CD4-positive, alpha-beta T cell treated with Interleukin-17A for 4 hours (primary cell): ENCODE data around the gene WDR18.
"Not testable (repeated sequence)": the region's sequence is repeated elsewhere in the genome, so short reads cannot be mapped to it uniquely, and the experiment has no call there.

Experiments
- DNase-seq: peaks from one replicate; pipeline ENCODE4 v3.0.0-alpha.2; 2020; ENCODE audit warnings: mixed read lengths

Gene WDR18

DNA sequence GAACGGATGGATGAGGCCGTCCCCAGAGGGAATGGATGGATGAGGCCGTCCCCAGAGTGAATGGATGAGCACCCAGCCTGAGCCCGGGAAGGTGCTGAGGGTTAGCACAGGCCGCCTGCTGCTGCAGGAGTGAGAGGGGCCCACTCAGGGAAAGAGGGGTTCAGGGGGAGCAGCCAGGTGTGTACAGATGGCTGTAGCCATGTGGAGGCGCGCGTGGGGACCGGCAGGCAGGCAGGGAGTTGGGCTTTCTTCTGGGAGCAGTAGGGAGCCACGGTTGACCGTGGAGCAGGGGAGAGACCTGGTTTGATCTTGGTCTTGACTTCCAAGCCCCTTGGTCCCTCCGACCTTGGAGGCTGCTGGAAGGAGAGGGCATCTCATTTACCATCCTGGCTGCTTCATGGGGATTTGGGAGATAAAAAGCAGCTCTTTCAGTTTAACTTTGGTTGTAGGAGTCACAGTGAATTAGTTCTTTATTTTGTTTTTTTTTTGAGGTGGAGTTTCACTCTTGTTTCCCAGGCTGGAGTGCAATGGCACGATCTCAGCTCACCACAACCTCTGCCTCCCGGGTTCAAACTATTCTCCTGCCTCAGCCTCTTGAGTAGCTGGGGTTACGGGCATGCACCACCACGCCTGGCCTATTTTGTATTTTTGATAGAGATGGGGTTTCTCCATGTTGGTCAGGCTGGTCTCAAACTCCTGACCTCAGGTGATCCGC lies 33.6 kb upstream of the WDR18 start:
- DNase-seq = no peak

DNA sequence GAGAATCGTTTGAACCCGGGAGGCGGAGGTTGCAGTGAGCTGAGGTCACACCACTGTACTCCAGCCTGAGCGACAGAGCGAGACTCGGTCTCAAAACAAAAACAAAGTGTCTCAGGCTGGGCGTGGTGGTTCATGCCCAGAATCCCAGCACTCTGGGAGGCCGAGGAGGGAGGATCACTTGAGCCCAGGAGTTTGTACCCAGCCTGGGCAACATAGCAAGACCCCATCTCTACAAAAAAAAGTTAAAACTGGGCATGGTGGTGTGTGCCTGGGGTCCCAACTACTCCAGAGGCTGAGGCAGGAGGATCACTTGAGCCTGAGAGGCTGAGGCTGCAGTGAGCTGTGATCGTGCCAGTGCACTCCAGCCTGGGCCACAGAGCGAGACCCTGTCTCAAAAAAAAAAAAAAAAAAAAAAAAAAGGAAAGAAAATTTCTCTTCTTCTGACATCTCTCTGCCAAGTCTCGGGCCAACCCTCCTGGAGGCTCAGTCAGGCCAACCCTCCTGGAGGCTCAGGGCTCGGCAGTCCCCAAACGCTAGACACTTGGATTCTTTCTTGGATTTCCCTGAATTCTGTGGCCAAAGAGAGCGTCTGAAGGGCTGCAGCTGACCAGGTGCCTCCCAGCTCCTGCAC lies 32.0 kb upstream of the WDR18 start:
- DNase-seq = no peak

DNA sequence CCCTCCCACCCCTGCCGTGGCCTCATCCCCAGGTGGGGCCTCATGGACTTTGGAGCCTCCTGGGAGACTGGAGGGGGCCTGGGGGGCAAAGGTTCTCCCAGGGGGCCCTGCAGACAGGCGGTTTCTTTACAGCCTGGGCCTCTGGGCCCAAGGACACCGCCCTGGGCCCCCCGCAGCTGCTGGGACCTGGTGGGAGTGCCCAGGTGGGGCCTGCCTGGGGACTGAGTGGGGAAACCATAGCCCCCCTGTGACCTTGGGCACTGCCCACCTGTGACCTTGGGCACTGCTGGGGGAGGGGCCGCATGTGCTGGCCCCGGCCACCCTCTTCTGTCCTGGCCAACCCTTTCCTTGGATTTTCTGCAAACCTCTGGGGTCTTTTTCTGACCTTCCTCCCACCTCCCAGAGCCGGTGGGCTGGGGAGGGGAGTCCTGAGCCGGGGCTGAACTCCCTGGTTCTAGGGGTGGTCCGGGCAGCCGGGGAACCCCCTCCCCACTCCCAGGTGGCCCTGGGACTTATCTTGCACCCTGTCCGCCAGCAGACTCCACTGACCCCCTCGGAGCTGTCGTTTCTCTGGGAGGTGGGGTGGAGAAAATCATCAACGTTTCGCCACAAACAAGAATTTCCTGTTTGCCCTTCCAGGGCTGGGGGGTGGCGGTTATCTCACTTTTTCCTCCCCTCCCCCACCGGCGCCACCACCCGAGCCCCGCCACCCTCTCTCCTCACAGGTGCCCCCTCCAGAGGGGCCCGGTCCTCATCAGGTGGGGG lies 31.3 kb upstream of the WDR18 start:
- DNase-seq = peak; percentile 43

DNA sequence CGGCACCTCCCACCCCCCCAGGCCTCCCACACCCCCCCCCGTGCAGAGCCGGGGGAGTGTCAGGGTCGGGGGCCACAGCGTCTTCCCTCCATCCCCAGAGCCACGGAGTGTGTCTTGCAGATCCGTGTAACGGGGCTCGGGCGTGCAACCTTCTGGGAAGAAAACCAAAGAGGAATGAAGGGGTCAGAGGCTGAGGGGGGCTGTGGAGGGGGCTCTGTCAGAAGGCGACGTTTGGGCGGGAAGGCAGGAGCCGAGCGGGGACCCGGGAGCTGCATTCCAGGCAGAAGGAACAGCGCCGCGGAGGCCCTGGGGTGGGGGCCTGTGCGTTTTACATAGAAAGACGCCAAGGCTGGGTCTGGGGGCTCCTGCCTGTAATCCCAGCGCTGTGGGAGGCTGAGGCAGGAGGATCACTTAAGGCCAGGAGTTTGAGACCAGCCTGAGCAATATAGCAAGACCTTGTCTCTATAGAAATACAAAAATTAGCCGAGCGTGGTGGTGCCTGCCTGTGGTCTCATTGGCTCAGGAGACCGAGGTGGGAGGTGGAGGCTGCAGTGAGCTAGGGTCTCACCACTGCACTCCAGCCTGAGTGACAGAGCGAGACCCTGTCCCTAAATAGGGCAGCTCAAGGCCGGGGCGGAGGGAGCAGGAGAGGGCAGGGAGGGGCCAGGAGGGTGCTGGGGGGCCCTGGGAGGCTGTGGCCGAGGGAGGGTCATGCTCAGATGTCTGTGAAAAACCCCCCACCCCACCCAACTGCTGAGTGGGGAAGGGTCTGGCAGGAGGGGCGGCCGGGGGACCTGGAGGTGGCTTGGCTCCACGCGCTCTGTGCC lies 30.5 kb upstream of the WDR18 start:
- no peak for DNase-seq

DNA sequence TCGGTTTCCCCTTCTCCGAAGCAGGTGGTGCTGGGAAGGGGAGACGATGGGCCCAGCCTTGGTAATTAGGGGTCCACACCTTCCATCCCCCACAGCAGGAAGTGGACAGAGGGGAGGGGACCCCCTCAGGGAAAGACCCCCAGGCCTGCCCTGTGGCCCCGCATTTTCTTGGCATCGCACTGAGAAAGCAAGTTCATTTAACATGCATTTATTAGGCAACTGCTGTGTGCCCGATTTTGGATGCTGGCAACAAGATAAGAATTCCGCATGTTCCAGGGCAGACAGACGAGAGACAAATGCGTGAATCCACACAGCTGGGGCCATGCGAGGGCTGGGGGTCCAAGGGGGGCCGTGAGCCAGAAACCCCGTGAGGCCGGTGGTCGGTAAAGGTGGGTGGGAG lies 29.9 kb upstream of the WDR18 start:
- DNase-seq = no peak

DNA sequence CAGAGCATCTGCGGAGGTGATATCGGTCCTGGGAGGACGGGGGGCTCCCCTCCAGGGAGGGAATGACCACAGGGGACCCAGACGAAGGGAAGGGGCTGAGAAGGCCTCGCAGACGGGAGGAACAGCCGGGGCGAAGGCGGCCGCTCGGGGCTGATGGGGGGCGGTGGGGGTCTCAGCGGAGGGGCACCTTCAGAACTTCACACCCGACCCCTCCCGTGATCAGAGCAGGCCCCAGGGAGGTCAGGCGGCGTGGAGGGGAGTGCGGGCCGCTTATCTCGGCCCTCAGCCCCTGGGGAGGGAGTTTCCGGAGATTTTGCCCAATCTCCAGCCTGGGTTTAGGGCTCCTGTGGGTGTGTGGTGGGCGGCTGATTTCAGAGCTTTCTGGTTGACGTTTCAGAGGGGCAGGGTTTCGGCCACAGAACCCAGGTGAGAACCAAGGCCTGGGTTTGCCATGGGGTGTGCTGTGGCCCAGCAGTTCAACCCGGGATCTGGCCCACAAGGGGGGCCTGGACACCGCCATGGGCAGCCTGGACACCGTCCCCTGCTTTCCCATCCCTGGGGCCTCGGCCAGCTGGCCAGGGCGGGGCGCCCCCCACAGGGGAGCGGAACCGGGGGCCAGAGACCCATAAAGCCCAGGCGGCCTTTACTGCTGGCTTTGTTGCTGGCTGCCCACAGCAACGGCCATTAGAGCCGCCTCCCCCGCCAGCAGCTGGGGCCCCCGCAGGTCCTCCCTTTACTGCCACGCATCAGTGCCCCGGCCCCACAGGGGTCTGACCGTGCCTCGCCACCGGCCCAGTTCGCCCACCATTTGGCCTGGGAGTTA lies 29.3 kb upstream of the WDR18 start:
- no peak for DNase-seq

DNA sequence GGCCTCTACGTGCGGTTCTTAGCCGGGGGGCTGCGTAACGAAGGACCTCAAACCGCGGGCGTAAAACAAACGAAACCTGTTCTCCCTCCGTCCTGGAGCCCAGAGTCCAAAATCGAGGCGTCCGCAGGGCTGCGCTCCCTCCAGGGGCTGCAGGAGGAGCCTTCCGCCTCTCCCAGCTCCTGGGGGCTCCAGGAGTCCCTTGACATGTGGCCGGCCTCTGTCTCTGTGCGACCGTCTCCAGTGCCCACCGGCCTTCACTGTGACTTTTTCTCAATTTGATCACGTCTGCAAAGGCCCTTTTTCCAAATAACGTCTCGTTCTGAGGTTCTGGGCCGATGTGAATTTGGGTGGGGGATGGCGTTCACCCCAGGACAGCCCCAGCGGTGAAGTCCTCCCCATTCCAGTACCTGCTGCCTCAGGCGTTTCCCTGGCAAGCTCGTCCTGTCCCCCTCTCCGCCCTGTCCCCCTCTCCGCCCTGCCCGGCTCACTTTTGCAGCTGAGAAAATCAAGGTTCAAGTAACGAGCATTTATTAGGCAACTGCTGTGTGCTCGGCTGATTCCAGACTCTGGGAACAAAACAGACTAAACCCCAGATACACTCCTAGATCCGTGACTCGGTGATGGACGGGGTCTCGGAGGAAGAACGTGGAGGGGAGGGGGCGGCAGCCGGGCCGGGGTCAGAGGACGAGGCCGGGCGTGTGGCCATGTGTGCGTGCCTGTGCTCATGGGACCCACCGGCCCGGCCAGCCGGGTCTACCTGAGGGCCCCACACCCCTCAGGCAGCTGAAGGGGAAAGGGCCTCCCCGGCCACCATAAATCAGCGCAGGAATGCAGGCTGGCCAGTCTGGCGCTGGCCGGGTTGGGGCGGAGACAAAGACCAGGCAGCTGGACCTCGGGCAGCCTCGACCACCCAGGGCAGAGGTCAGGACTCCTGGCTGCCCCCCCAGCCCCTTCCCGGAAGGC lies 28.1 kb upstream of the WDR18 start:
- DNase-seq = no peak

DNA sequence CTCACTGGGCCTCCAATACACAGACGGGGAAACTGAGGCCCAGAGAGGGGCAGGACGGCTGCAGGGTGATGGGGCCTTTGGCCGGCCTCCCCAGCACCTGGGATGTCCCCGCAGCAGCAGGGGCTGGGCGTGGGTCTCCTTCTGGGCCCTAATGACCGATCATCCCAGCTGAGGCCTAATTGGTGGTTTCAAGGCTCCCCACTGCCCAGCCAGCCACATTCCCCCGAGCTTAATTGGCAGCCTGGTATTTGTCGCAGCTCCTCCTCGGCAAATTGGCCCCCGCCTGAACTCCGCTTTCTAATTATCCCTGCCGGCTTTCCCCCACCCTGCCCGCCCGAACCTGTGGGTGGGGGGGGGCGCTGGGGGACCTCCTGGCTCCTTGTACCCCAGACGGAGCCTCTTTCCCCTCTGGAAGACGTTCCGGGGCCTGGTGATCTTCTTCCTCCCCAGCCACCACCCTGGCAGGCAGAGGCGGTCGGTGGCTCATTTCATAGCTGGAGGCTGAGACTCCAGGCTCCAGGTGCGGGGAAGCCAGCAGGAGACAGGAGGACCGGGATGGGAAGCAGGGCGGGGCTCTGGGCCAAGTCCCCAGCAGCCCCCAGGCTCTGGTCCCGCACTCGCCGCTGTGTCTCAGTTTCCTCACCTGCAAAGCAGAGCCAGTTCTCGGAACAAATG lies 27.2 kb upstream of the WDR18 start:
- DNase-seq = no peak

DNA sequence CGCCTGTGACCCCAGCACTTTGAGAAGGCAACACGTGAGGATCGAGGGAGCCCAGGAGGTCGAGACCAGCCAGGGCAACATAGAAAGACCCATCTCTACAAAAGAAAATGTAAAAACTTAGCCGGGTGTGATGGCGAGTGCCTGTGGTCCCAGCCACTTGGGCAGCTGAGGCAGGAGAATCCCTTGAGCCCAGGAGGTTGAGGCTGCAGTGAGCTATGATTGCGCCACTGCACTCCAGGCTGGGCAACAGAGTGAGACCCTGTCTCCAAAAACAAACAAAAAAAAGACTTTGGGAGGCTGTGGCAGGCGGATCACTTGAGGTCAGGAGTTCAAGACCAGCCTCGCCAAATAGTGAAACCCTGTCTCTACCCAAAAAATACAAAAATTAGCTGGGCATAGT lies 26.6 kb upstream of the WDR18 start:
- DNase-seq = not testable (repeated sequence)

DNA sequence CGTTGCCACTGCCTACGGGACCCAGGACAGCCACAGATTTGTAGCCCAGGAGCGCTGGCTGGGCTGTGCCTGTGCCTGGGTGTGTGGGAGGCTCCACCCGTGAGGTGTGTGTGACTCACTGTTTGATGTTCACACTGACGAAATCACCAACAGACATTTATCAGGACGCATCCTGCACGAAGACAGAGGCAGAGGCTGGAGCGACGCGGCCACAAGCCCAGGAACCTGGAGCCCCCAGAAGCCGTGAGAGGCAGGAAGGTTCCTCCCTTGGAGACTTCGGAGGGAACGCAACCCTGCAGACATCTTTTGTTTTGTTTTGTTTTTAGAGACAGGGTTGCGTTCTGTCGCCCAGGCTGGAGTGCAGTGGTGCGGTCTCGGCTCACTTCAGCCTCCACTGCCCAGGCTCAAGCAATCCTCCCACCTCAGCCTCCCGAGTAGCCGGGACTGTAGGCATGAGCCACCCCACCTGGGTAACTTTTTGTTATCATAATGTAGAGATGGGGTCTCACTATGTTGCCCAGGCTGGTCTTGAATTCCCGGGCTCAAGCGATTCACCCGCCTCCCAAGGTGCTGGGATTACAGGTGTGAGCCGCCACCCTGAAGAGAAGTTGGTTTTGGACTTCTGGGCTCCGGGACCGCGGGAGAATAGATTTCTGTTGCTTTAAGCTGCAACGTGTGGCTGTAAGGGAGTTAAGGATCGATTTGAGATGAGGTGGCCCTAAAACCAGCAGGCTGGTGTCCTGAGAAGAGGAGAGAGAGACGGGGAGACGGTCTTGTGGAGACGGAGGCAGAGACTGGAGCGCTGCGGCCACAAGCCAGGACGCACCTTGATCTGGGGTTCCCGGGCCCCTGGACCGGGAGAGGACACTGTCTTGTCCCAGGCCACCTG lies 24.9 kb upstream of the WDR18 start:
- peak; percentile 46 for DNase-seq

DNA sequence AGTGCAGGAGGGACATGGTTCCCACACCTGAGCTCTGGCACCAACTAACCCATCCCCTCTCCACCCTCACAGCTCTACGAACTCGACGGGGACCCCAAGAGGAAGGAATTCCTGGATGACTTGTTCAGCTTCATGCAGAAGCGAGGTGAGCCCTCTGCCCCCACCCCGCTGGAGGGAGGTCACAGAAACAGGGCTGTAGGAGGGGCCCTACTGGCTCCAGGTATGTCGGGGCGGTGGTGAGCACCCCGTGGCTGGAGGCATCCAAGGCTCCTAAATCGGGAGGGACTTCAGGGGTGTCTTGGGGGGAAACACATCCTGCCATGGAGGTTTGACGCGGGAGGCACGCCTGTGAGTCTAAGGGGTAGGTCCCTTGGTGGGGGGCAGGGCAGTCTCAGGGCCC lies 24.1 kb upstream of the WDR18 start:
- DNase-seq = no peak

DNA sequence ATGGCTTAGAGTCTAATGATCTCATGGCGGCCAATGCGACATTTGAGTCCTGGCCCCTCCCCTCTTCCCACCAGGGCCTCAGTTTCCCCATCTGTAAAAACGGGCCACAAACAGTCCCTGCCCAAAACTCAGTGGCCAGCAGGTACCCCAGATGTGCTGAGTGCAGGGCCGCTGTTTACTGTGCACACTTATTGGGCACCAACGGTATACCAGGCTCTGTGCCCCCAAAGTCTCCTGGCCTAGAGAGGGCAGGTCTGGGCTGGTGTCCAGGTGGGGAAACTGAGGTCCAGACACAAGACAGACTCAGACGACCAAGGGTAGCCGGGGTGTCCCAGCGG lies 23.6 kb upstream of the WDR18 start:
- no peak for DNase-seq

DNA sequence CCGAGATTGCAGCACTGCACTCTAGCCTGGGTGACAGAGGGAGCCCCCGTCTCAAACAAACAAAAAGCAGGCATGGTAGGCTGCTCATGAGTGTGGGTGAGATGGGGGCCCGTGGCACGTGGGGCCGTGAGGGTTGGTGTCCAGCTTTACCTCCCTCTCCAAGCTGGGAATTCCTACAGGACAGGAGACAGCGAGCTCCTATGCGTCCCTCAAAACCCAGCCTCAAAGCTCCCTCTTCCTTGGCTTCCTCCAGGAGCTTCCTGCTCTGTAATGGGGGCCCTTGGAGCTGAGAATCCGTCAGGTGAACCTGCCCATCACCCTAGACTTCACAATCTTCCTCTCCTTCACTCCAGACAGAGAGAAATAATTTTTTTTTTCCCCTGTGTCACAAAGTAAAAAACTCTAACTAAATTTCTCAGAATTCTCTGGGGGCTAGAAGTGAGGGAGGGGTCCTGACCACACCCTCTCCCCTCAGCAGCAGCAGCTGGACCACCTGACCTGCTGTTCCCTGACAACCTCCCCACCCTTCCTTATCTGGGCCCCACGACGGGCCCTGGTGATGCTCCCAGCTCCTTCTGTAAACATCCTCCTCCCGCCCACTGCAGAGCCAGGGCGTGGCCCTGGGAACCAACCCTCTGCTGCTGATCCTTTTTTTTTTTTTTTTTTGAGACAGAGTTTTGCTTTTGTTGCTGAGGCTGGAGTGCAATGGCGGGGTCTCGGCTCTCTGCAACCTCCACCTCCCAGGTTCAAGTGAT lies 22.1 kb upstream of the WDR18 start:
- no peak for DNase-seq

DNA sequence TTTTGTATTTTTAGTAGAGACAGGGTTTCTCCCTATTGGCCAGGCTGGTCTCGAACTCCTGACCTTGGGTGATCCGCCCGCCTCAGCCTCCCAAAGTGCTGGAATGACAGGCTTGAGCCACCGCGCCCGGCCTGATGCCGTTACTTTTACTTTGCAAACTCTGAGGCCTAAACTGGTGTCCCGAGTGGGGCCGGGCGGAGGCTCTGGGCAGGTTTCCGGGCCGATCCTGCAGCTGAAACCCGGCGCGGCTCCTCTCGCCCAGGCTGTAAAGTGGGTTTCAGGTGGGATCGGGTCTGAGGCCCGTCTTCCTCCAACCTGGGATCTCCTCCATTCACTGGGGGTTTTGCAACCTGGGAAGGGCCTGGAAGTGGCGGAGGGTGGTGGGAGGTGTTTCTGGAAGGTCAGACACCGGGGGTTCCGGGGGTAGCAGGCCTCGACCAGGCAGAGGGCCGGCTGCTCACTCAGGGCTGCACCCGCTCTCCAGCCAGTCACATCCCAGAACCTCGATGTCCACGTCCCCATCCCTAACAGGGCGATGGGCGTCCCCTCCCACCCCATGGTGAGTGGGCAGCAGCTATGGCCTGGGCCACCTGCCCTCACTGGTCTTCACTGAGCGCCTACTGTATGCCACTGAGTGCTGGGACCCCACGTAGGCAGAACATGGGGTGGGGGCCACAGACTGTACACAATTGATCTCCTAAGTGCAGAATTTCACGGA lies 21.3 kb upstream of the WDR18 start:
- no peak for DNase-seq

DNA sequence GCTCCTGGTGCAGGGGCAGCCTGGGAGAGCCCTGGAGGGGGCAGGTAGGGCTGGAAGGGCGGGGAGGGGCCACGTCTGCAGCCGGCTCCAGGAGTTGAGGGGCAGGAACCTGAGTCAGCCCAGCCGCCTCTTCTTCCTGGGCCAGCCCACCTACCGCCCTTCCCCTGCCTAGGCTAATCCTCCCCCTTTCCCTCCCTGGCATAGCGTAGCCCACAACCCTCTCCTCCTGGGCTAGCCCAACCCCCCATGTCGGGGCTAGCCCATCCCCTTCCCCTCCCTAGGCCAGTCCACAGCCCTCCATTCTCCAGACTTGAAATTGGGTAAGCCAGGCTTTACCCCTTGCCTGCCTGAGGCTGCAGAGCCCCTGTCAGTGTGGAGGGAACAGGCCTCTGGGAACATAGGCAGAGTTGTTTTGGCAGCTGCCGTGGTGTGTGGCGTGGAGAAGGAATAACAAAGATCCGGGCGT lies 20.6 kb upstream of the WDR18 start:
- no peak for DNase-seq

DNA sequence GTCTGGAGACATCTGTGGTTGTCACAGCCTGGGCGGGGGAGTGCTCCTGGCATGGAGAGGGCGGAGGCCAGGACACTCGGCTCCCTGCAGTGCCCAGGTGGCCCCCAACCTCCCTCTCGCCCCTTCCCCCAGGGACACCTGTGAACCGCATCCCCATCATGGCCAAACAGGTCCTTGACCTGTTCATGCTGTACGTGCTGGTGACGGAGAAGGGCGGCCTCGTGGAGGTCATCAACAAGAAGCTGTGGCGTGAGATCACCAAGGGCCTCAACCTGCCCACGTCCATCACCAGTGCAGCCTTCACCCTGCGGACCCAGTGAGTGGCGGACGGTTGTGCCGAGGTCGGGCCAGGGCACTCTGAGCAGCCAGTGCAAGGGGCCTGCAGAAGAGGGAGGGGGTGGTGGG lies 20.0 kb upstream of the WDR18 start:
- no peak for DNase-seq

DNA sequence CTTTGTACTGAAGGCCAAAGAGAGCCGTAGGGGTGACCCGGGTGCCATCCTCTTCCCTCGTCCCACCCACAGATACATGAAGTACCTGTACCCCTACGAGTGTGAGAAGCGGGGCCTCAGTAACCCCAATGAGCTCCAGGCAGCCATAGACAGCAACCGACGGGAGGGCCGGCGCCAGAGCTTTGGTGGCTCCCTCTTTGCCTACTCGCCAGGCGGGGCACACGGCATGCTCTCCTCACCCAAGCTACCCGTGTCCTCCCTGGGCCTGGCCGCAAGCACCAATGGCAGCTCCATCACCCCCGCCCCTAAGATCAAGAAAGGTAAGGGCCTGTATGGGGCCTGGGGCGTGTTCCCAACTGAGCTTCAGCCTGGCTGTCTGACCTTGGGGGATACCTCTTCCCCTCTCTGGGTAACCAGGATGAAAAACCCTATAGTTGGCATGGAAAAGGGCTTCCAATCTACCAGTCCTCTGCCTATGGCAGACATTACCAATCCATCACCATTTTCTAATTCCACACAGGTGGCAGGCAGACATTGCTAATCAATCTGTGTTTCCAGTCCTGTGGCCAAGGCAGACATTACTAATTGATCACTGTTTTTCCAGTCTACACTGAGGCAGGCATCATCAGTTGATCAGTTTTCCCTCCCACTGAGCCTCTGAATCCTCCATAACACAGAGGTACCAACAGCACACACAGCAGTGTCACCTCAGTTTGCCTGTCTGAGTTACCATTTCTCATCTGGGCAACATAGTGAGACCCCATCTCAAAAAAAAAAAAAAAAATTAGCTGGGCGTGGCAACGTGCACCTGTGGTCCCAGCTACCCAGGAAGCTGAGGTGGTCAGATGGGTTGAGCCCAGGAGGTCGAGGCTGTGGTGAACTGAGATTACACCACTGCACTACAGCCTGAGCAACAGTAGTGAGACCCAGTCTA lies 19.1 kb upstream of the WDR18 start:
- DNase-seq = no peak
